K562 (cell line): ENCODE data around the gene TRMT112. TPM values are rescaled to one million over a fixed set of nuclear protein-coding genes. Genes with fewer than 3 reads are reported as not detected.
A peak's percentile ranks its signal among the peaks of the same experiment; 100 is the strongest.

Experiments used
- ARID1B ChIP-seq: fragments of 450-650 bp; IDR thresholded peaks from 2 replicates; pipeline ENCODE4 v1.6.1; 2016; ENCODE audit warnings: antibody characterized with exemption, mild to moderate bottlenecking, inconsistent platforms
- ATF3 ChIP-seq, 2 experiments: fragments of 450-650 bp in 1 of 2; sonication (generic) in 1 of 2; formaldehyde crosslinking in 1 of 2; IDR thresholded peaks in 1 of 2; conservative IDR thresholded peaks in 1 of 2; 2 replicates each; pipeline versions ENCODE4 v1.6.1 to v1.8.1; 2016 to 2023; ENCODE audit warnings: mild to moderate bottlenecking in 2 of 2, moderate library complexity in 2 of 2, inconsistent platforms in 1 of 2, missing genetic modification reagents in 1 of 2
- ATF7 ChIP-seq: fragments of 450-650 bp; IDR thresholded peaks from 2 replicates; pipeline ENCODE4 v1.7.1; 2014; ENCODE audit warnings: mild to moderate bottlenecking, moderate library complexity
- CTCF ChIP-seq, 3 experiments: IDR thresholded peaks in 2 of 3; conservative IDR thresholded peaks in 1 of 3; 2 replicates each; pipeline ENCODE4 v1.5.1; 2011 to 2012; ENCODE audit warnings: low read length in 3 of 3, mild to moderate bottlenecking in 3 of 3, control low read depth in 2 of 3, improper control_type of control experiment in 1 of 3, inconsistent platforms in 1 of 3, low read depth in 1 of 3, mixed read lengths in 1 of 3, moderate library complexity in 1 of 3; ENCODE audit not compliant: insufficient read depth in 2 of 3
- EP300 ChIP-seq: IDR thresholded peaks from 2 replicates; pipeline ENCODE4 v1.6.1; 2012; ENCODE audit warnings: low read length, improper control_type of control experiment
- GATAD2B ChIP-seq: fragments of 450-650 bp; IDR thresholded peaks from 2 replicates; pipeline ENCODE4 v1.6.1; 2017; ENCODE audit warnings: mild to moderate bottlenecking, borderline replicate concordance
- HDAC8 ChIP-seq: fragments of 450-650 bp; IDR thresholded peaks from 2 replicates; pipeline ENCODE4 v1.6.1; 2016; ENCODE audit warnings: mild to moderate bottlenecking, missing genetic modification characterization, moderate library complexity, missing compliant biosample characterization
- NFRKB ChIP-seq: fragments of 450-650 bp; IDR thresholded peaks from 2 replicates; pipeline ENCODE4 v1.6.1; 2016; ENCODE audit warnings: low read depth
- RBM34 ChIP-seq: fragments of 200-400 bp; formaldehyde crosslinking; IDR thresholded peaks from 2 replicates; pipeline ENCODE4 v1.6.1; 2018; ENCODE audit warnings: low read length, borderline replicate concordance; ENCODE audit not compliant: insufficient read depth
- REST ChIP-seq, 2 experiments: fragments of 450-650 bp; formaldehyde crosslinking in 1 of 2; IDR thresholded peaks; 2 replicates each; pipeline versions ENCODE4 v1.4.0 to v1.6.1; 2014 to 2020; ENCODE audit warnings: mild to moderate bottlenecking in 2 of 2, borderline replicate concordance in 1 of 2, low read depth in 1 of 2
- TARDBP ChIP-seq: fragments of 450-650 bp; IDR thresholded peaks from 2 replicates; pipeline ENCODE4 v1.6.1; 2016
- polyA plus RNA-seq, 8 experiments: library from polyadenylated mRNA; depleted of rRNA in 4 of 8; stranded (reverse) in 5 of 8; unstranded in 3 of 8; fragments of >200 nt; fragmentation: Nextera tagmentation in 2 of 8; fragmentation: Illumina TruSeq in 1 of 8; extraction: Ambion mirVana in 2 of 8; extraction: Trizol in 1 of 8; gene quantifications; 2 replicates each; pipeline versions ENCODE4 v1.2.1 to v1.2.3, GENCODE V29; 2011 to 2014; ENCODE audit warnings: inconsistent platforms in 1 of 8, missing spikeins in 1 of 8
- total RNA-seq, 7 experiments: library from RNA; depleted of rRNA in 6 of 7; stranded (reverse); fragments of >200 nt in 6 of 7; fragmentation: Illumina TruSeq in 2 of 7; extraction: Trizol in 2 of 7; gene quantifications; 2 replicates each; pipeline versions ENCODE4 v1.2.1 to v1.2.3, GENCODE V29; 2011 to 2021; ENCODE audit warnings: low replicate concordance in 1 of 7
- TF ChIP-seq, protein P1 (sequence below): IDR thresholded peaks from 2 replicates; pipeline ENCODE4 v1.6.1; 2011; ENCODE audit warnings: borderline replicate concordance, low read depth, mild to moderate bottlenecking, moderate library complexity, low read length; ENCODE audit not compliant: insufficient read depth, poor library complexity, severe bottlenecking

TRMT112 gene
- total and polyA plus RNA-seq, 9 of the 15 experiments (the other 6 are each of a cell fraction or from before 2014, with no cell fraction given), result 162 to 444 (median 300) TPM

GRCh38 chr11:64331569-64332371 is 14.4 kb upstream of the TRMT112 start (continued):
- TF ChIP-seq CTCF (IDR thresholded peaks at IDR 0.05 in 2 of 3, conservative IDR thresholded peaks at IDR 0.05 in 1 of 3; ENCODE audit: insufficient read depth in 2 of 3, low read depth in 1 of 3, low read length in 3 of 3), result peak; percentile 75 to 79 (median 78)
- TF ChIP-seq, protein P1, sequence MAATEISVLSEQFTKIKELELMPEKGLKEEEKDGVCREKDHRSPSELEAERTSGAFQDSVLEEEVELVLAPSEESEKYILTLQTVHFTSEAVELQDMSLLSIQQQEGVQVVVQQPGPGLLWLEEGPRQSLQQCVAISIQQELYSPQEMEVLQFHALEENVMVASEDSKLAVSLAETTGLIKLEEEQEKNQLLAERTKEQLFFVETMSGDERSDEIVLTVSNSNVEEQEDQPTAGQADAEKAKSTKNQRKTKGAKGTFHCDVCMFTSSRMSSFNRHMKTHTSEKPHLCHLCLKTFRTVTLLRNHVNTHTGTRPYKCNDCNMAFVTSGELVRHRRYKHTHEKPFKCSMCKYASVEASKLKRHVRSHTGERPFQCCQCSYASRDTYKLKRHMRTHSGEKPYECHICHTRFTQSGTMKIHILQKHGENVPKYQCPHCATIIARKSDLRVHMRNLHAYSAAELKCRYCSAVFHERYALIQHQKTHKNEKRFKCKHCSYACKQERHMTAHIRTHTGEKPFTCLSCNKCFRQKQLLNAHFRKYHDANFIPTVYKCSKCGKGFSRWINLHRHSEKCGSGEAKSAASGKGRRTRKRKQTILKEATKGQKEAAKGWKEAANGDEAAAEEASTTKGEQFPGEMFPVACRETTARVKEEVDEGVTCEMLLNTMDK, result peak; percentile 69
- peak; percentile 54; the same call in 1 of the 2 replicates for TF ChIP-seq REST (IDR thresholded peaks at IDR 0.05; ENCODE audit: borderline replicate concordance)
- TF ChIP-seq REST (CRISPR knock-in tag; IDR thresholded peaks at IDR 0.05; ENCODE audit: low read depth), result no peak
- peak; percentile 89 for TF ChIP-seq ARID1B
- TF ChIP-seq RBM34, result no peak
- TF ChIP-seq EP300, result peak; percentile 32; the same call in 1 of the 2 replicates
- TF ChIP-seq ATF3 (IDR thresholded peaks at IDR 0.05), result peak; percentile 89
- TF ChIP-seq ATF3 (CRISPR knock-in tag; conservative IDR thresholded peaks at IDR 0.05), result no peak
- peak; percentile 89 for TF ChIP-seq NFRKB
- TF ChIP-seq TARDBP, result peak; percentile 79; the same call in 1 of the 2 replicates
- peak; percentile 82; the same call in 1 of the 2 replicates for TF ChIP-seq GATAD2B
- TF ChIP-seq ATF7, result peak; percentile 87
- TF ChIP-seq HDAC8 (tag), result peak; percentile 52; the same call in 1 of the 2 replicates
